Measurements from ENCODE around the gene SF3A1. TPM values are rescaled to one million over a fixed set of nuclear protein-coding genes. Genes with fewer than 3 reads are reported as not detected.

SF3A1 gene
- total and polyA plus RNA-seq, 2 of the 8 experiments (the other 6 are each of a cell fraction or from before 2014, with no cell fraction given), result 27.8 to 285 TPM

GRCh38 chr22:30396871-30397655 lies 40.4 kb upstream of the SF3A1 start, which contains the start of gene SEC14L2 (continued):
- TF ChIP-seq NRF1 (IDR thresholded peaks at IDR 0.05; ENCODE audit: low read depth, low read length), result no peak
- 0 out of 2 replicates have a peak, but pooled peaks have one; percentile 15 for TF ChIP-seq E2F6 (IDR thresholded peaks at IDR 0.05)
- TF ChIP-seq TBP (IDR thresholded peaks at IDR 0.05; ENCODE audit: low read depth, low read length), result peak; percentile 56
- peak; percentile 30 for TF ChIP-seq TAF7 (optimal IDR thresholded peaks at IDR 0.05; ENCODE audit: borderline replicate concordance, low read depth, low read length)
